ENCODE measurements around the gene NETO1.

The NETO1 gene

DNA sequence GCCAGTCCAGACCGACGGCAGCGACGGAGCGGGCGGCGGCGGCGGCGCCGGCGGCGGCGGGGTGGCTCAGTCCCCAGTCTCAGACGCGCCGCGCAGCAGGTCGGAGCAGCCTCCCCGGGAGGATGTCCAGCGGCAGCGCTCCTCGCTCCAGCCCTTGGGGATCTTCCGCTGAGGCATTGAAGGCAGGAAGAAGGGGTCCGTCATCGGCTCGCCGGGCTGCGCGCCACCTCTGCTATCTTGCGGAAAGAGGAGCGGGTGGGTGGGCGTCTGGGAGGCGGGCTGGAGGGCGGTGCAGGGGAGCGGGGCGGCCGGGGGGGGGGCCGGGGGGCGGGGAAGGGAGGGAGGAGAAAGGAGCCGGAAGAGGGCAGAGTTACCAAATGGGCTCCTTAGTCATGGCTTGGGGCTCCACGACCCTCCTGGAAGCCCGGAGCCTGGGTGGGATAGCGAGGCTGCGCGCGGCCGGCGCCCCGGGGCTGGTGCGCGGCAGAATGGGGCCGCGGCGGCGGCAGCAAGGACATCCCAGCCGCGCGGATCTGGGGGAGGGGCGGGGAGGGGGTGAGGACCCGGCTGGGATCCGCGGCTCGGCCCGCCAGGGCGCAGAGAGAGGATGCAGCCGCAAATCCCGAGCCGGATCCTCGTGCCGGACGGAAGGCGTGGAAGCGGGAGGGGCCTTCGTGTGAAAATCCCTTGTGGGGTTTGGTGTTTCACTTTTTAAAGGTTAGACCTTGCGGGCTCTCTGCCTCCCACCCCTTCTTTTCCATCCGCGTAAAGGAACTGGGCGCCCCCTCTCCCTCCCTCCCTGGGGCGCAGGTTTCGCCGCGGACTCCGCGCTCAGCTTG is at the start of gene NETO1:
Gene NETO1, minus strand, starts transcription at position 242 of the 839 bp plus-strand sequence. CDS start 696 bp downstream, outside the sequence.
- no peak for DNase-seq

GRCh38 chr18:72910045-72910444 is 42.3 kb upstream of the NETO1 start:
- no peak for DNase-seq

GRCh38 chr18:72908181-72908580 is 40.4 kb upstream of the NETO1 start:
- no peak for DNase-seq

DNA sequence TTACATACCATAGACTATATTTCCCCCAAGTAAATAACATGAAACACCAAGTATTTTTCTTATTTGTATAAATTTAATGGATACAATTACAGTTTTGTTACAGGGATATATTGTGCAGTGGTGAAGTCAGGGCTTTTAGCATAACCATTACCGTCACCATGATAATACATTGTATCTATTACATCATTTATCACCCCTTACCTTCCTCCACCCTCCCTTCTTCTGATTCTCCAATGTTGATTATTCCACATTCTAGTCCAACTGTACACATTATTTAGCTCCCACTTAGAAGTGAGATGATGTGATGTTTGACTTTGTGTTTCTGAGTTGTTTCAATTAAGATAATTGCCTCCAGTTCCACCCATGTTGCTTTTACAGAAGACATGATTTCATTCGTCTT is 35.2 kb upstream of the NETO1 start:
- DNase-seq, result no peak

DNA sequence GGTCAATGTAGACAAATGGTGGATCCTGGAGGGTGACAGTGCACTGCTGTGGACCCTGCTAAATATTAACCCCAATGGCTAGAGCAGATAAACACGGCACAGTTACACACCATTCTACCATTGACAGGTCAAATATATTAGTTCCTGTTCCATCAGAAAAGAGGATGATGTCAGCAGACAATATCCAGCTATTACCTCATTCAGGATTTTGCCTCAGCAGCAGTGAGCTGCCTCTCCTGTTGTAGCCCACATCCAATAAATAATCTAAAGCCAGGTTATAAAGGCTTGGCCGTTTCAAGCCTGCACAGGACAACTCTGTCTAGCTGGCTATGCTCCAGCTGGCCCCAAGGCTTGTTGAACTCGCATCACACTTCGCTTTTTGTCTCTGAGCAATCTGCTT is 31.6 kb upstream of the NETO1 start:
- DNase-seq, result no peak

DNA sequence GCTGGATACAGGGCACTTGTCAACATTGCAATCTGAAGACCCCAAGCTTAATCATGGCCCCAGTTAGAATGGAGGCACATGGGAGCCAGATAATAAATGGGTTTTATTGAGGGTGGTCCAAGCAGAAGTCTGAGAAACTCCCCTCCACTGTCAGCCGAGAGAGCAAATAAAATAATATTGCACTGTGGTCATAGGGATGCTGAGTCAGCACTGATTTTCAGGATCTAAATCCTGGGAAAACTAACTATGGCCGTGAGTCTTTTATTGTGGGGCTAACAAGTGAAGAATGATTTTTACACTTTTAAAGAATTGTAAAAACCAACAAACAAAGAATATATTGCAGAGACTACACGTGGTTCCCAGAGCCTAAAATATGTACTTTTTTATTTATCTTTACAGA is 31.1 kb upstream of the NETO1 start:
- no peak for DNase-seq

DNA sequence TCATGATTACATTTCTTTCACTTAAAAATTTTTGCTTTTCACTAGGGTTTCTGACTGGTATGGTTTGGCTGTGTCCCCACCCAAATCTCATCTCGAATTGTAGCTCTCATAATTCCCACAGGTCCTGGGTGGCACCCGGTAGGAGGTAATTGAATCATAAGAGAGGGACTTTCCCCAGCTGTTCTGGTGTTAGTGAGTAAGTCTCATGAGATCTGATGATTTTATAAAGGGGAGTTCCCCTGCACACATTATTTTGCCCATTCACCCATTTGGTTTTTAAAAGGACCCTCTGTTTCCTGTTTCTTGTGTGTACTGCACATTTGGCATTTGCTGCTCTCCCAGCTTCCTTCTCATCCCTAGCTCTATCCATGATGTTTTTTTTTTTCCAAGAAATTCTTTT is 27.8 kb upstream of the NETO1 start:
- no peak for DNase-seq

- DNase-seq, result no peak
Measured at GRCh38 chr18:72878561-72878960, 10.8 kb upstream of the NETO1 start.

DNA sequence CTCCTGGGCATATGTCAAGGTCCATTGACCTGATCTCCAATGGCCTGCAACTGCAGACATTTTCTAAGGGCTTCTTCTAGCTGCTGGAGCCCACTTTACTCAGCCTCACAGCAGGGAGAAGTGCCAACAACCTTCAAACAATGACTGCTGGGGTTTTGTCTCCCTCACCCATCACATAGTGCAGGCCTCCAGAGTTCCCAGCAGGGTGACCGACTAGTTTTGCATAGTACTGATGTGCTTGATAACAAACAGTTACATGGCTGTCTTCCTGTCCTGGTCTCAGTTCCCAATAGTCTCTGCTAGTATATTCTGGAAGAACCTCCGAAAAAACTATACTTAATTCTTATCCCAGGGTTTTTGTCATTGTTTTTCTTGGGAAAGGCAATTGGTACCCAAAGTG is 10.4 kb upstream of the NETO1 start:
- no peak for DNase-seq

GRCh38 chr18:72871091-72871490 is 3.3 kb upstream of the NETO1 start:
- DNase-seq, result no peak

DNA sequence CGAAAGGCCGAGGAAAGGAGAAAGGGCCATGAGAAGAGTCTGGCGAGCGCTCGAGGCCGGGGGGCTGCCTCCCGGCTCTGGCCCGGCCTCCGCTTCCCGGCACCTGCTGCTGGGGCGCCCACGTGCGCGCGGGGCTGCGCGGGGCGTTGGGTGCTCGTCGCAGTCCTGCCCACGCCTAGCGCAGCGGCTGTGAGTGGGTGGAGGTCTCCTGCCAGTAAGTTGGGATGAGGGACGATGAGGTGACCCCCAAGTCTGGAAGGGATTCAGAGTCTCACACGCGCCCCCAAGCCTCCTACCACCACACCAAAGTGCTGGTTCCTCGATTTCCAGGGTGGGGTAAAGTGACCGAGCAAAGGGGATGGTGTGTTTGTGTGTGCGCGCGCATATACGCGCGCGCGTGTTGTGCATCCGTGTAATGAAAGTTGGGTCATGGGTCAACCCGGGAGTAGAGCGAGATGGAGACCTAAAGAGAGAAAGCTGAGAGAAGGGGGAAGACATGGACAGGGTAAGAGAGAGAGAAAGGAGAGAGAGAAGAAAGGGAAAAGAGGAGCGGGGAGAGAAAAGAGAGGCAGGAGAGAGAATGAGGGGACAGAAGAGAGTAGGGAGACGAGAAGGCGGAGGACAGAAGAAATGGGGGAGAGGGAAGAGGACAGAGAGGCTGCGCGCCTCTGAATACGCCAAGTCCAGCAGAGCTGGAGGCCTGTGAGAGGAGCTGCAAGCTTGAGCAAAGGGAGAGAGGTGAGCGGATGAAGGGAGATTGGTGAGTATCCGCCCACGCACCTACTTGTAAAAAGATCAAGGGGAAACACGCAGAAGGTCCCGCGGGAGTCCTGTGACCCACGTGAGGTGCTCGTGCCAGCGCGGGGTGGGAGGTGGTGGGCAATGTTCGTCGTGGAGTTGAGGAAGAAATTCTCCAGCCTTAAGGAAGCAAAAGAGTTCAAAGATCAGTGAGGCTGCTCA is 1.7 kb upstream of the NETO1 start:
- DNase-seq, result no peak

DNA sequence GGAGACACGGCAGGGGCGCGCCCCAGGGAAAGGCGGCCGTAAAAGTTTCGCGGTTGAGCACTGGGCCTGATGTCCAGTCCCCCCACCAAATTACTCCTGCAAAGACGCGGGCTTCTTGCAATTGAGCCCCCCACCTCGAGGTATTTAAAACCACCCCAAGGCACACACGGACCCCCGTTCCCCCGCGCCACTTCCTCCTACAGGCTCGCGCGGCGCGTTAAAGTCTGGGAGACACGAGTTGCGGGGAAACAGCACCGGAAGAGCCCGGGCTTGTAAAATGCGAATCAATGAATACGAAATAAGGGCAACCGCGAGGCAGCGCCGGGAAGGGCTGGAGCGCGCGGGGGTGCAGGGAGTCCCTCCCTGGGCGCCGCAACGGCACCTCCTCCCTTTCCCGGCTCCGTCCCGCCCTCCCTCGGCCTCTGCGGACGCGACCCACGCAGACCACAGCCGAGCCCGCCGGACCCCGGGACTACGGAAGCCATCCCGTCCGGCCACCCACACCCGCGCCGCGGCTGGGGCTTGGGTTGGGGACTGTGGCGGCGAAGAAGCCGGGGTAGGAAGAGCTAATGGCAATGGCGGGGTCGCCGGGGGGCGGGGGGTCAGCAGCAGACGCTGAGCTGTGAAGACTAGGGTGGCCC is 918 bp upstream of the NETO1 start:
- no peak for DNase-seq

- DNase-seq, result no peak
Measured at GRCh38 chr18:72866901-72867745, 664 bp downstream of the NETO1 start.

GRCh38 chr18:72866442-72866900 is 1.3 kb downstream of the NETO1 start:
- no peak for DNase-seq

GRCh38 chr18:72863754-72864153 is 4.0 kb downstream of the NETO1 start:
- no peak for DNase-seq

DNA sequence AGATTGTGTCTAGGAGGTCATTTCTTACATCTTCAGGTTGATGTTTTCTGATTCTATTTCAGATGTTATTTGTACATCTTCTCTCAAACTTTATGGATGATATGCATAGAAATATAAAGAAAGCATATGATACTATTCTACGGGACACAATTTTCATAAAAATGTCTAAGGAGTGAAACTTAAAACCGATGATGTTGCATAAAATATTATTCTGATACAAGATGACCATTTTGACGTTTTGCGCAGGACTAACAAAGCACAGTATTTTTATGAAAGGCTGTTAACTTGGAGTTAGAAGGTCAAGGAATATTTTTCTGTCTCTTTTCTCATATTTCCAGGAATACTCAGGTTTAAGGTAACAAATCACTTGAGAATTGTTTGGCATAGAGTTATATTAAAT is 8.7 kb downstream of the NETO1 start:
- DNase-seq, result no peak

DNA sequence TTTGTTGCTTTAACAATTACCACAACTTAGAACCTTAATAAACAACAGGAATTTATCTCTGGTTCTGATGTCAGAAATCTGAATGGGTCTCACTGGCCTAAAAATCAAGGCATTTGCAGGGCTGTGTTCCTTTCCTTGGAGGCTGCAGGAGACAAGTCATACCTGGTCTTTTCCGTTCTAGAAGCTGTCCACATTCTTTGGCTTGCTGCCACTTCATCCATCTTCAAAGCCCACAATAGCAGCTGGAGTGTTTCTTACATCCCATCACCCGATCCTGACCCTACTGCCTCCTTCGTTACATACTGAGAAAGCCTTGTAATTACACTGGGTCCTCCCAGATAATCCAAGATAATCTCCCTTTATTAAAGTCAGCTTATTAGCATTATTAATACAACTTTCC is 18.1 kb downstream of the NETO1 start:
- no peak for DNase-seq

GRCh38 chr18:72848503-72849237 is 19.1 kb downstream of the NETO1 start:
- DNase-seq, result no peak

DNA sequence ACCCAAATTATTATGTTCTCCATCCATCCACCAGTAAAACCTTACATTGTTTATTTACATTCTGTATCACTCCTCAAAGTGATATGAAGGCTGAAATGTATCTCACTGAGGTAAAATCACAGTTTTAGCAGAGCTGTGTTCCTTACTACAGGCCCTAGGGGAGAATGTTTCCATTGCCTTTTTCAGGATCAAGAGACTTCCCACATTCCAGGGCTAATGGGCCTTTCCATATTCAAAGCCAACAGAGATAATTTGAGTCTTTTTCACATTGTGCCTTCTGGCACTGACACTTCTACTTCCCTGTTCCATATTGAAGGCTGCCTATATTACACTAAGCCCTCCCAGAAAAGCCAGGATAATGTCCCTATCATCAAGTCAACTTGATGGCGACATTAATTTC is 20.0 kb downstream of the NETO1 start:
- no peak for DNase-seq

- no peak for DNase-seq
Measured at GRCh38 chr18:72846736-72847533, 20.9 kb downstream of the NETO1 start.

DNA sequence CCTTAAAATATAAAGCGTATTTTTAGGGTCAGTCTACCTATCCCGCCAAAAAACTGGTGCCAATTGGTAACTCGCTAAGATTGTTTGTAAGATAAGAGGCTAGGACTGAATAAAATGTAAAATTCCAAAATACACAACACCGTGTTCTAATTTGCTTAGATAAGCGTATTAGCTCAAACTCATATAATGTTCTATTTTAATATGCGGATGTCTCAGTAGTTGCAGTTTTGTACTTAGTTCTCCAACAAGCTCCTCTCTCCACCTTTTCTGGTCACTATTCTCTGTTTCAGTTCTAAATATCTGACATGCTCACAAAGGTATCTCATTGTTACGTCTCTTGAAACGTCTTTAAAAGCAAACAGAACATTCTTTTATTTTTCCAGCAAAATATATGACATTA is 24.0 kb downstream of the NETO1 start:
- no peak for DNase-seq
